HG03039 (cell line): Measurements from ENCODE around the gene IFI27.
A peak's percentile ranks its signal among the peaks of the same experiment; 100 is the strongest.
"Not testable (repeated sequence)": the region's sequence is repeated elsewhere in the genome, so short reads cannot be mapped to it uniquely, and the experiment has no call there.

ENCODE experiments used
- ATAC-seq: cut with Tn5 transposase; IDR thresholded peaks from one replicate; pipeline ENCODE4 v1.9.1; 2021; ENCODE audit warnings: mild to moderate bottlenecking, moderate library complexity; ENCODE audit not compliant: unreplicated experiment

The IFI27 gene

GRCh38 chr14:94110552-94111181, at the start of gene IFI27:
Gene IFI27, plus strand, starts transcription at chr14:94110736.
- ATAC-seq, result no peak

GRCh38 chr14:94062344-94062940, 48.1 kb upstream of the IFI27 start:
- ATAC-seq, result no peak

GRCh38 chr14:94066089-94066676, 44.4 kb upstream of the IFI27 start:
- no peak for ATAC-seq

GRCh38 chr14:94072076-94072475, 38.5 kb upstream of the IFI27 start:
- not testable (repeated sequence) for ATAC-seq

DNA sequence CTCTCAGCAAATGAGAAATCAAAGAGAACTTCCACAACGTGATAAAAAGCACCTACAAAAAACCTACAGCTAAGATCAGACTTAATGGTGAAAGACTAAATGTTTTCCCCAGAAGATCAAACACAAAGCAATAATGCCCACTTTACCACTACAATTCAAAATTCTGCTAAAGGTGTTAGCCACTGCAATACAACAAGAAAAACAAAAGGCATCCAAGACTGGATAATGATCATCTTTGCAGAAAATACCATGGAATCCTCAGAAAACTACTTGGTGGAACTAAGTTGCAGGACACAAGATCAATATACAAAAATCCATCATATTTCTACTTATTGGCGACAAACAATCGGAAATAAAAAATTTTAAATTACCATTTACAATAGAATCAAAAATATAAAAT, 36.0 kb upstream of the IFI27 start:
- ATAC-seq, result no peak

- ATAC-seq, result no peak
Observed at GRCh38 chr14:94075008-94075407, 35.5 kb upstream of the IFI27 start.

DNA sequence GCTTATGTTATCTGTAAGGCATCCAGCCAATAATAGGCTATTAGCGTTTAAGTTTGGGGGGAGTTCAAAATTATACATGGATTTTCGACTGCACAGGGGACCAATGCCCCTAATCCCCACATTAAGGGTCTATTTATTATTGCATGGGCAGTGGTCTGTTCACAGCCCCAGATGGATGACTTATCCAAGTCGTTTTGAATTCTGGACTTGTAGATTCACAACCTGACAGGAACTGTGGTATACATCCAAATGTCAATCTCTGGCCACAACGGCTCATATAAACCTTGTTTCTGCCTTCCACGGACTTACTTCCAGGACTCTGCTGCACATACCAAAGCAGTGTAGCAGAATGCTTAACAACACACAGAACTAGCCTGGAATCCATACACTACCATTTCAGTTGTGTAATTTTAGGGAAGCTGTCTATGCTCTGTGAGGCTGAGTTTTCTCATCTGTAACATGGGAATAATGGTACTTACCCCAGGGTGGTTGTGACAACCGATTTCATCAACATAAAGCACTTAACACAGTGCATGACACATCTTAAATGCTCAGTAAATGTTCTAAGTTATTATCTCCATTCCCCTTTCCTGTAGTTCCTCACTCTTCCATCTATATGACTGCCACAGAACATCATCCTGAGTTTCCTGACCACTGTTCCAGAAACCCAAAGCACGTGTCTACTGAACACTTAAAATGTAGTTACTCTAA, 33.3 kb upstream of the IFI27 start:
- no peak for ATAC-seq

- no peak for ATAC-seq
Observed at GRCh38 chr14:94077823-94078222, 32.7 kb upstream of the IFI27 start.

GRCh38 chr14:94079891-94080620, 30.5 kb upstream of the IFI27 start:
- no peak for ATAC-seq

GRCh38 chr14:94080621-94081385, 29.7 kb upstream of the IFI27 start, which contains the start of the genes DDX24 and IFI27L1:
Gene DDX24, minus strand, starts transcription at chr14:94081202. Its CDS starts 1,460 bp downstream, at chr14:94079742.
Gene IFI27L1, plus strand, starts transcription at chr14:94081310. Its CDS starts 15,628 bp downstream, at chr14:94096938.
- ATAC-seq, result peak; percentile 94

GRCh38 chr14:94081386-94081820, 29.1 kb upstream of the IFI27 start:
- peak; percentile 28 for ATAC-seq

GRCh38 chr14:94087891-94088290, 22.6 kb upstream of the IFI27 start:
- ATAC-seq, result no peak

DNA sequence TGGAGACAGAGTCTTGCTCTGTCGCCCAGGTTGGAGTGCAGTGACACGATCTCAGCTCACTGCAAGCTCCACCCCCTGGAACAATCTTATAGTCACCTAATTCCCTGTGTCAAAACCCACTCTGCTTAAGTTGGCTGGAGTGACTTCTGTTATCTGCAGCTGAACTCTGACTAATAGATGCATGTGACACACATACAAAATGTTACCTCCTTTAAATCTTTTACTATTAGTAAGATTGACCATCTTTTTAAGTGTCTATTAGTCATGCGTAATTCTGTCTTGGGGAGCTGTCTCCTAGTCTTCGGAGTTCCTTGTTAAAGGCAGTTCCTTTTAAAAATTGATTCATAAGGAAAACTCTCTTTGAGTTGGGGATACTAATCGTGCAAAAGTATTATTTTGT, 22.0 kb upstream of the IFI27 start:
- ATAC-seq, result no peak

DNA sequence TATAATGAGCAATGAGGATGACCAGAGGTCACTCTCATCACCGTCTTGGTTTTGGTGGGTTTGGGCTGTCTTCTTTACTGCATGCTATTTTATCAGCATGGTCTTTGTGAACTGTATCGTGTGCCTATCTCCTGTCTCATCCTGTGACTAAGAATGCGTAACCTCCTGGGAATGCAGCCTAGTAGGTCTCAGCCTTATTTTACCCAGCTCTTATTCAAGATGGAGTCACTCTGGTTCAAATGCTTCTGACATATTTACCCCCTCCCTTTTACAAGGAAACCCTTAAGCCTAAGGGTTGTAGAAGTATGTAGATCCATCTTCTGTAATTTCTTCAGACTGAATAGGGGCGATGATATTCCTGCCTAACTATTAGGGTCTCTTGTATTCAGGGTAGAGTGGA, 21.1 kb upstream of the IFI27 start:
- ATAC-seq, result no peak

- no peak for ATAC-seq
Observed at GRCh38 chr14:94093418-94093817, 17.1 kb upstream of the IFI27 start.

GRCh38 chr14:94097091-94097490, 13.4 kb upstream of the IFI27 start:
- no peak for ATAC-seq

DNA sequence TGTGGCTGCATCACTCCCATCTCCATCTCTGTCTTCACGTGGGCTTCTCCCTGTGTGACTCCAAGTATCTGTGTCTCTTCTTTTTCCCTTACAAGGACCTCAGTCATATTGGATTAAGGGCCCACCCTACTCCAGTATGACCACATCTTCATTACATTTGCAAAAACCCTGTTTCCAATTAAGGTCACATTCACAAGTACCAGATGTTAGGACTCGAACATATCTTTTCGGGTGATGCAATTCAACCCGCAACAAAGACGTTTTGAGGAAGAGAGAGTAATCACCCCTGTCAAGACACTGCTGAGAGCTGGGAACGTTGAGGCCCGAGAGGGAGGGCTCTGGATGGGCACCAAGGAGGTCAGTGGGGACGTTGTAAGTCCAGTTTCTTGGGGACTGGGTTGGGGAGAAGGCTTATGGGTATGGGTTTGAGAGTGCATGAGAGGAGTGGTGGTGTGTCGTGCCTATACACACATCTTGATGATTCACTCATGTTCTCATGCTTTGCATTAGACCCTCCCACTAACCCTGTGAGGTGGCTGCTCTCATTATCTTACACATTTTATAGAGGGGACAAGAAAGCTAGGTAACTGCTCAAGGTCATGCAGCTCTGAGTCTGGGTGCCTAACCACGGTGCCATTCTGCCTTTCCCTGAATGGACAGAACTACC, 12.1 kb upstream of the IFI27 start:
- ATAC-seq, result no peak

DNA sequence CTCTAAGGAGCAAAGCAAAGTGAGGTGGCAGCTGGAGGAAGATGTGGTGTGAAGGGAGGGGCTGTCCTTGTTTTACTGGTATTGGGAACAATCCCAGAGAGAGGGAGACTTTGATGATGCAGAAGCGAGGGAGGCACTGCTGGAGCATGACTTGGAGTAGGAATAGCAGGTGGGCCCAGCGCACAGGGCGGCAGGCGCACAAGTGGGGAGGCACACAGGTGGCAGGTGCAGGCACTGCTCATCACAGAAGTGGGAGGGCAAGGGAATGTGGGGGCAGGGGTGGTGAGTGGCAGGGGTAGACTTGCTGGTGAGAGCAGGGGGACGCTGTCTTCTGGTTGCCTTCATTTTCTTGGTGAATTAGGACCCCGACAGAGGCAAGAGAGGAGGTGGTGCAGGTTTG, 11.5 kb upstream of the IFI27 start:
- no peak for ATAC-seq

DNA sequence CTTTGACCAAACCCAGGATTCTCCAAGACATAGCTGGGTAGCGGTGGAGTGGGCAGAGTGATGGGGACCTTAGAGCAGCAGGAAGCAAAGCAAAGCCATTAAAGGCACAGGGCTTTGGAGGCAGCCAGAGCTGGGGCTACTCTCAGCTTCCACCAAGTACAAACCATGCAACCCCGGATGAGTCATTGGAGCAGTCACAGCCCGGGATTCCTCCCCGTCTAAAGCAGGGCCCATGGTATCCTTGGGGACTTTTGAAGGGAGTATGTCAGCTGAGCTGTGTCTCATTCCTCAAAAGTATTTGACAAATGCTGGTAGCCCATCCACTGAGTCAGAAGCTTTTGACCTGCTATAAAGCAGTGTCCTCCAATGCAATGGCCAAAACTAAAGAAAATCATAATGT, 9.7 kb upstream of the IFI27 start:
- no peak for ATAC-seq

GRCh38 chr14:94101748-94102147, 8.8 kb upstream of the IFI27 start:
- ATAC-seq, result no peak
